K562 (cell line): ENCODE measurements around the gene UGT3A2. TPM values are rescaled to one million over a fixed set of nuclear protein-coding genes. Genes with fewer than 3 reads are reported as not detected.

Source experiments
- ATAC-seq: fragments of 200-7000 bp; cut with Tn5 transposase; 3 replicates; pipeline ENCODE4 v1.9.1; 2020; ENCODE audit warnings: moderate library complexity
- Bru-seq: library from RNA; stranded (reverse); fragments of 400-500 nt; gene quantifications from one replicate; lab custom pipeline; 2021; lab: Mats Ljungman, UMichigan
- BruChase-seq, 2 experiments: library from RNA; stranded (reverse); fragments of 400-500 nt; gene quantifications; one replicate each; lab custom pipeline; 2021; lab: Mats Ljungman, UMichigan
- BruUV-seq: library from RNA; stranded (reverse); fragments of 400-500 nt; replicated peaks from 2 replicates; lab custom pipeline; 2021; lab: Mats Ljungman, UMichigan
- CTCF ChIA-PET: fragments of 300-600 bp; formaldehyde crosslinking; extraction: SDS; loops from one replicate; lab custom pipeline; 2021; ENCODE audit warnings: low intra/inter-chr PET ratio; lab: Yijun Ruan, JAX
- POLR2A ChIA-PET: fragments of 300-600, 350-650 bp; sonication (Branson Sonifier 250); formaldehyde crosslinking; extraction: SDS; loops from one replicate; lab custom pipeline; 2021; ENCODE audit warnings: antibody characterized with exemption, inconsistent platforms; lab: Yijun Ruan, JAX
- DNase-seq, 4 experiments: peaks; one replicate each; pipeline versions ENCODE4 v3.0.0 to v3.0.0-alpha.2; 2011 to 2018; ENCODE audit warnings: low spot score in 3 of 4, mixed read lengths in 3 of 4; ENCODE audit errors: extremely low read depth in 1 of 4
- FAIRE-seq: peaks from 2 replicates; lab custom pipeline; 2011; peaks lifted over from hg19 to GRCh38; lab: Jason Lieb, UNC
- H2AFZ ChIP-seq: 2 replicates; pipeline ENCODE4 v1.6.0; 2011; ENCODE audit warnings: low read depth, low read length, control low read depth, inconsistent platforms
- H3K27ac ChIP-seq: fragments of 200-600 bp; 3 replicates; pipeline ENCODE4 v1.8.0; 2011; ENCODE audit warnings: low read depth, mild to moderate bottlenecking, control low read depth, inconsistent platforms, low read length, moderate library complexity, mixed read lengths; ENCODE audit errors: extremely low read depth
- H3K27me3 ChIP-seq, 2 experiments: fragments of 300-600 bp in 1 of 2; 2 replicates in 1 of 2; 3 replicates in 1 of 2; pipeline versions ENCODE4 v1.6.0 to v1.8.0; 2011; ENCODE audit warnings: inconsistent platforms in 2 of 2, low read length in 2 of 2, mild to moderate bottlenecking in 1 of 2, mixed read lengths in 1 of 2, moderate library complexity in 1 of 2; ENCODE audit not compliant: control insufficient read depth in 2 of 2, insufficient read depth in 2 of 2
- H3K36me3 ChIP-seq: fragments of 300-600 bp; 3 replicates; pipeline ENCODE4 v1.8.0; 2011; ENCODE audit warnings: mild to moderate bottlenecking, low read length, inconsistent platforms; ENCODE audit not compliant: control insufficient read depth, insufficient read depth
- H3K4me1 ChIP-seq, 2 experiments: fragments of 200-600 bp in 1 of 2; replicated peaks in 1 of 2; 2 replicates in 1 of 2; 3 replicates in 1 of 2; pipeline versions ENCODE4 v1.5.1 to v1.8.0; 2011; ENCODE audit warnings: inconsistent platforms in 2 of 2, low read length in 2 of 2, mild to moderate bottlenecking in 1 of 2, mixed read lengths in 1 of 2, moderate library complexity in 1 of 2; ENCODE audit not compliant: control insufficient read depth in 2 of 2, insufficient read depth in 2 of 2
- H3K4me2 ChIP-seq: 2 replicates; pipeline ENCODE4 v1.6.1; 2011; ENCODE audit warnings: low read length, control low read depth, inconsistent platforms, mixed read lengths; ENCODE audit not compliant: insufficient read depth
- H3K4me3 ChIP-seq: fragments of 200-600 bp; sonication (generic), shearing (Covaris generic); 2 replicates; pipeline ENCODE4 v1.5.1; 2016; ENCODE audit warnings: control low read depth, inconsistent platforms
- H3K79me2 ChIP-seq: fragments of 200-600 bp; 3 replicates; pipeline ENCODE4 v1.8.0; 2011; ENCODE audit warnings: low read length, inconsistent platforms; ENCODE audit not compliant: control insufficient read depth, insufficient read depth
- H3K9ac ChIP-seq, 2 experiments: 2 replicates each; pipeline versions ENCODE4 v1.6.0 to v1.6.1; 2011; ENCODE audit warnings: low read depth in 2 of 2, low read length in 2 of 2, control low read depth in 1 of 2, inconsistent platforms in 1 of 2, mild to moderate bottlenecking in 1 of 2, mixed read lengths in 1 of 2; ENCODE audit not compliant: insufficient read depth in 1 of 2
- H3K9me1 ChIP-seq: one replicate; pipeline ENCODE4 v1.6.0; 2011; ENCODE audit warnings: inconsistent platforms, mild to moderate bottlenecking, low read length, moderate library complexity; ENCODE audit not compliant: control insufficient read depth, insufficient read depth
- H3K9me3 ChIP-seq: replicated peaks from 2 replicates; pipeline ENCODE4 v1.5.1; 2011; ENCODE audit warnings: low read depth, low read length, inconsistent platforms; ENCODE audit not compliant: control insufficient read depth, insufficient read depth
- H4K20me1 ChIP-seq: replicated peaks from 2 replicates; pipeline ENCODE4 v1.6.1; 2011; ENCODE audit warnings: low read length, inconsistent platforms, mixed read lengths; ENCODE audit not compliant: control insufficient read depth, insufficient read depth
- CBX2 ChIP-seq: fragments of 200-600 bp; sonication (generic); IDR thresholded peaks from one replicate; pipeline ENCODE4 v1.6.1; 2012; ENCODE audit warnings: mild to moderate bottlenecking, low read length, inconsistent platforms; ENCODE audit not compliant: insufficient read depth, poor library complexity, severe bottlenecking
- SMARCC2 ChIP-seq: fragments of 450-650 bp; IDR thresholded peaks from 2 replicates; pipeline ENCODE4 v1.6.1; 2017; ENCODE audit warnings: antibody characterized with exemption, moderate library complexity, mild to moderate bottlenecking, low read depth
- WGBS: fragments of 100-300 bp; shearing (Covaris generic); methylation state at CpG from one replicate; pipeline ENCODE4 v1.1.6; 2016; ENCODE audit warnings: low coverage, mixed read lengths; ENCODE audit not compliant: insufficient coverage; ENCODE audit errors: missing lambda C conversion rate; 5-methylcytosine and 5-hydroxymethylcytosine counted together
- in situ Hi-C: fragments of 300-500 bp; cut with MboI; formaldehyde crosslinking; loops from 4 replicates; pipeline ENCODE4 v1.15.0; 2018; ENCODE audit warnings: inconsistent platforms, mixed read lengths
- intact Hi-C: fragments of 100-400 bp; cut with micrococcal nuclease; formaldehyde crosslinking; loops from 2 replicates; pipeline ENCODE4 v1.14.2; 2022
- long read RNA-seq, 3 experiments: library from polyadenylated mRNA in 2 of 3; library from RNA in 1 of 3; unstranded in 2 of 3; stranded (forward) in 1 of 3; transcript quantifications; one replicate each; pipeline ENCODE4 v2.0.0, GENCODE V29; 2019 to 2022
- polyA minus RNA-seq, 3 experiments: library from RNA; depleted of rRNA, polyadenylated mRNA; stranded (reverse); fragments of >200 nt; gene quantifications; 2 replicates each; pipeline ENCODE4 v1.2.3, GENCODE V29; 2011
- polyA plus RNA-seq, 8 experiments: library from polyadenylated mRNA; depleted of rRNA in 4 of 8; stranded (reverse) in 5 of 8; unstranded in 3 of 8; fragments of >200 nt; fragmentation: Nextera tagmentation in 2 of 8; fragmentation: Illumina TruSeq in 1 of 8; extraction: Ambion mirVana in 2 of 8; extraction: Trizol in 1 of 8; gene quantifications; 2 replicates each; pipeline versions ENCODE4 v1.2.1 to v1.2.3, GENCODE V29; 2011 to 2014; ENCODE audit warnings: inconsistent platforms in 1 of 8, missing spikeins in 1 of 8
- total RNA-seq, 7 experiments: library from RNA; depleted of rRNA in 6 of 7; stranded (reverse); fragments of >200 nt in 6 of 7; fragmentation: Illumina TruSeq in 2 of 7; extraction: Trizol in 2 of 7; gene quantifications; 2 replicates each; pipeline versions ENCODE4 v1.2.1 to v1.2.3, GENCODE V29; 2011 to 2021; ENCODE audit warnings: low replicate concordance in 1 of 7

Gene UGT3A2, protein sequence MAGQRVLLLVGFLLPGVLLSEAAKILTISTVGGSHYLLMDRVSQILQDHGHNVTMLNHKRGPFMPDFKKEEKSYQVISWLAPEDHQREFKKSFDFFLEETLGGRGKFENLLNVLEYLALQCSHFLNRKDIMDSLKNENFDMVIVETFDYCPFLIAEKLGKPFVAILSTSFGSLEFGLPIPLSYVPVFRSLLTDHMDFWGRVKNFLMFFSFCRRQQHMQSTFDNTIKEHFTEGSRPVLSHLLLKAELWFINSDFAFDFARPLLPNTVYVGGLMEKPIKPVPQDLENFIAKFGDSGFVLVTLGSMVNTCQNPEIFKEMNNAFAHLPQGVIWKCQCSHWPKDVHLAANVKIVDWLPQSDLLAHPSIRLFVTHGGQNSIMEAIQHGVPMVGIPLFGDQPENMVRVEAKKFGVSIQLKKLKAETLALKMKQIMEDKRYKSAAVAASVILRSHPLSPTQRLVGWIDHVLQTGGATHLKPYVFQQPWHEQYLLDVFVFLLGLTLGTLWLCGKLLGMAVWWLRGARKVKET
- not detected in 2 replicates for total RNA-seq (2011; cell fraction: chromatin; rRNA removed; ENCODE audit: low replicate concordance)
- not detected in 2 replicates for total RNA-seq (2011; cell fraction: nucleolus; rRNA removed)
- total RNA-seq (2011; cell fraction: nucleoplasm; rRNA removed), result not detected in 2 replicates
- total RNA-seq (2014; rRNA removed), result not detected in 2 replicates
- total RNA-seq (2014; rRNA removed; fragmentation: Illumina TruSeq; extraction: Trizol), result not detected in 2 replicates
- not detected in 2 replicates for total RNA-seq (2015; rRNA removed; fragmentation: Illumina TruSeq; extraction: Trizol)
- total RNA-seq (2021), result not detected in 2 replicates
- not detected in 2 replicates for polyA plus RNA-seq (2011; rRNA removed)
- polyA plus RNA-seq (2011; cell fraction: cytosol; rRNA removed), result not detected in 2 replicates
- polyA plus RNA-seq (2011; cell fraction: nucleus; rRNA removed), result not detected in 2 replicates
- polyA plus RNA-seq (2012), result not detected in 2 replicates
- not detected in 2 replicates for polyA plus RNA-seq (2014; fragmentation: Illumina TruSeq; extraction: Trizol)
- not detected for polyA plus RNA-seq (2014; fragmentation: Nextera tagmentation; extraction: Ambion mirVana)
- polyA plus RNA-seq (2014; rRNA removed), result not detected in 2 replicates
- polyA minus RNA-seq (2011; rRNA and poly(A)+ RNA removed), result not detected in 2 replicates
- not detected in 2 replicates for polyA minus RNA-seq (2011; cell fraction: cytosol; rRNA and poly(A)+ RNA removed)
- not detected in 2 replicates for polyA minus RNA-seq (2011; cell fraction: nucleus; rRNA and poly(A)+ RNA removed)
- not detected for Bru-seq, nascent RNA
- BruChase-seq, experiment 1, labeled RNA remaining after a 2-hour chase, result percentile 27 among the genes with signal in this experiment
- percentile 15 among the genes with signal in this experiment for BruChase-seq, experiment 2, labeled RNA remaining after a 6-hour chase
- long read RNA-seq, experiment 1, result 0 reads
- long read RNA-seq, experiment 2, result 0 reads
- long read RNA-seq, experiment 3, result 0 reads

DNA sequence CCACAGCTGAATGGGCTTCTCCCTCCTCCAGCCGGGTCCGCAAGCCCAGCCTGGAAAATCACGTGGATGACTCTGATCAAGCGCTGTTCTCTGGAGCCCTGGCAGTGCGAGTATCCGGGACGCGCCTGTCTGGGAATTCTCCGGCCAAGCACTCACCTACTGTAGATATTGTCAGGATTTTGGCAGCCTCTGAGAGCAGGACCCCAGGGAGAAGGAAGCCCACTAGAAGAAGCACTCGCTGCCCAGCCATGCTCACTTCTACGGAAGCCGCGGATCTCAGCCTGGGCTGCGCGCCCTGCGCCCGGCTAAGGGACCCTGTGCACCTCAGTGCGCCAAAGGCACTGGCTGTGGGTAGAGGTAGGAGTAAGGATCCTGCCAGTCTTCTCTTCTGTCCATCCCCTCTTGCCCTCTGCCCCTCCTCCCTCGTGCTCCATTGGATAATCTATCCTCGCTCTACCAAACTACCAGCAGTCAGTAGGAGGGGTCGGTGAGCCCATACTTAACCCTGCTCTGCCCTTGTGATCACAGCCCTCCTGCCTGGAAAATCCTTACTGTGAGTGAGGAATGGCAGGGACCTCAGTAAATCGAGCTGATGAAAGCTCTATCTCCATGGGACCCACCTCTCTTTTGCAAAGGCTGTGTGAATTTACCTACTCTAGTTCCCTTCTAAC, at the start of gene UGT3A2:
TSS of gene UGT3A2 (minus strand) at position 343 of the 671 bp plus-strand sequence. CDS start at position 250, 93 bp downstream.
- Histone ChIP-seq H3K9me3 (no peaks in the 10 kb centered on the region), H3K9ac (no peak within 1 kb of the TSS), H3K36me3 (no peaks in the 10 kb centered on the region), H3K4me1 (no peaks in the 10 kb centered on the region), H4K20me1 (no peaks in the 10 kb centered on the region), H3K4me2 (no peak within 1 kb of the TSS), H2AFZ (no peak within 1 kb of the TSS), H3K27ac (no peak within 1 kb of the TSS), H3K79me2 (no peaks in the 10 kb centered on the region), H3K9me1 (no peaks in the 10 kb centered on the region), H3K27me3 (peaks cover 12 to 20% of the 10 kb centered on the region in 2 experiments), H3K4me3 (no peak within 1 kb of the TSS)
- ATAC-seq (no peak; the same call in 2 of the 3 replicates), FAIRE-seq (no peak), DNase-seq (no peak)
- TF ChIP-seq SMARCC2, result no peak
- no peak for TF ChIP-seq CBX2
- ChIA-PET POLR2A (interaction anchor here (0.7 to 1.1 kb wide), 2 partner anchors 10 to 107 kb away, joined by 3 to 5 read pairs; no protein-coding TSS in a partner anchor), CTCF (no interaction called here)
- intact Hi-C loops (no loop called here), in situ Hi-C loops (no loop called here)
- BruUV-seq, result no TSS peak
- WGBS, result 2% methylated on average over 21 of the region's 22 CpGs
